Ovary (tissue), 9 donors: ENCODE results near the gene TANC1. TPM values are rescaled to one million over a fixed set of nuclear protein-coding genes. Genes with fewer than 3 reads are reported as not detected.

Experiments used
- DNase-seq, 5 donors: peaks; one replicate each; pipeline ENCODE4 v3.0.0-alpha.2; 2019 to 2020
- H3K27ac ChIP-seq, 2 donors: fragments of 200-600 bp; one replicate each; pipeline versions ENCODE4 v1.5.1 to v1.8.0; 2019 to 2022
- H3K27me3 ChIP-seq: fragments of 200-600 bp; one replicate; pipeline ENCODE4 v1.8.0; 2022
- H3K36me3 ChIP-seq: fragments of 200-600 bp; sonication (generic); one replicate; pipeline ENCODE4 v1.5.1; 2019
- H3K4me1 ChIP-seq: one replicate; pipeline ENCODE4 v1.8.1; 2013; ENCODE audit warnings: mild to moderate bottlenecking, moderate library complexity; ENCODE audit not compliant: insufficient read depth
- H3K4me3 ChIP-seq: fragments of 200-600 bp; sonication (generic); one replicate; pipeline ENCODE4 v1.5.1; 2017
- H3K9me3 ChIP-seq, 2 donors: fragments of 200-600 bp in 1 of 2; sonication (generic) in 1 of 2; one replicate each; pipeline versions ENCODE4 v1.5.1 to v1.8.1; 2013 to 2019; ENCODE audit warnings: mild to moderate bottlenecking in 1 of 2, moderate library complexity in 1 of 2
- CTCF ChIP-seq, 3 donors: fragments of 450-650 bp in 2 of 3; fragments of 200-600 bp in 1 of 3; IDR thresholded peaks; one replicate each; pipeline versions ENCODE4 v1.5.1 to v1.8.0; 2016 to 2022; ENCODE audit warnings: antibody characterized with exemption in 3 of 3, mild to moderate bottlenecking in 1 of 3
- EP300 ChIP-seq: sonication (generic); formaldehyde crosslinking; IDR thresholded peaks from one replicate; pipeline ENCODE4 v1.6.1; 2017; ENCODE audit warnings: antibody characterized with exemption
- POLR2A ChIP-seq: fragments of 450-650 bp; IDR thresholded peaks from one replicate; pipeline ENCODE4 v1.6.1; 2017; ENCODE audit warnings: antibody characterized with exemption, mild to moderate bottlenecking, moderate library complexity
- whole genome bisulfite sequencing, 3 donors: extraction: QIAGEN DNeasy Blood & Tissue Kit in 1 of 3; methylation state at CpG; one replicate each; pipeline versions ENCODE4 v1.1.5 to v1.1.7; 2013 to 2017; 5-methylcytosine and 5-hydroxymethylcytosine counted together
- intact Hi-C, 4 donors: fragments of 100-400 bp; cut with DNase I; formaldehyde crosslinking; loops; one replicate each; pipeline versions ENCODE4 v1.11.0 to v1.15.1; 2022 to 2023
- polyA plus RNA-seq, 2 donors: library from polyadenylated mRNA; stranded (reverse); fragments of 200-250 nt in 1 of 2; fragments of 350-450 nt in 1 of 2; fragmentation: Illumina TruSeq in 1 of 2; extraction: RNeasy Lipid Tissue Mini Kit (QIAGEN cat#74804) in 1 of 2; gene quantifications; one replicate each; pipeline ENCODE4 v1.2.3, GENCODE V29; 2013 to 2014
- total RNA-seq, 7 donors: library from RNA; depleted of rRNA in 2 of 7; stranded (reverse); fragments of >200 nt in 2 of 7; fragmentation: NEBNext Ultra II Directional in 3 of 7; extraction: Animal tissue kit (Norgen Biotek cat#: 25700) in 3 of 7; gene quantifications; one replicate each; pipeline versions ENCODE4 v1.1.0 to v1.2.4, GENCODE V29; 2016 to 2023
- donor health status: DM: no; HTN: no; CAD: no; lungs with moderate emphysema.
- donor health status: DM: no; HTN: no; CAD: no.
- donor health status: Bipolar disorder and iron deficiency.
- donor health status: DM: yes; HTN: yes; CAD: no.
- donor health status: DM: no; HTN: no; CAD: no.
- donor health status: DM: yes; HTN: yes; CAD: no.

Gene TANC1
- total and polyA plus RNA-seq, 9 donors = 12.2 to 39.2 (median 25.8) TPM

GRCh38 chr2:158923641-158924040 lies 44.8 kb upstream of the TANC1 start:
- no peaks in the 10 kb centered on the region for H3K9me3 ChIP-seq
- H3K4me3 ChIP-seq = no peak overlapping the region
- no peaks in the 10 kb centered on the region for H3K4me1 ChIP-seq
- no peak for TF ChIP-seq POLR2A
- TF ChIP-seq EP300 = no peak
- no peak for TF ChIP-seq CTCF (IDR thresholded peaks at IDR 0.05)
- no peaks in the 10 kb centered on the region for H3K27me3 ChIP-seq
- WGBS, 3 donors = 33 to 48% (median 40%) methylated on average over 1 of the region's 1 CpG
- no peaks in the 10 kb centered on the region for H3K36me3 ChIP-seq
- intact Hi-C loops = no loop called here
- no peak overlapping the region for H3K27ac ChIP-seq
- no peak for DNase-seq

- TF ChIP-seq CTCF (IDR thresholded peaks at IDR 0.05) (no peak), EP300 (no peak), POLR2A (no peak)
These were observed 41.9 kb upstream of the TANC1 start for GRCh38 chr2:158926478-158926948.

GRCh38 chr2:158928515-158928914 lies 39.9 kb upstream of the TANC1 start:
- Histone ChIP-seq H3K9me3 (no peaks in the 10 kb centered on the region), H3K36me3 (no peaks in the 10 kb centered on the region), H3K27ac (no peak overlapping the region), H3K4me1 (no peaks in the 10 kb centered on the region), H3K4me3 (no peak overlapping the region), H3K27me3 (no peaks in the 10 kb centered on the region)
- no peak for DNase-seq
- TF ChIP-seq EP300 (no peak), POLR2A (no peak), CTCF (IDR thresholded peaks at IDR 0.05) (no peak)
- intact Hi-C loops = no loop called here
- WGBS, 3 donors = 92 to 99% (median 98%) methylated on average over 2 of the region's 2 CpGs

More at GRCh38 chr2:158926478-158926948, 41.9 kb upstream of the TANC1 start:
- intact Hi-C loops = no loop called here
- Histone ChIP-seq H3K4me3 (no peak overlapping the region), H3K27me3 (no peaks in the 10 kb centered on the region), H3K4me1 (no peaks in the 10 kb centered on the region), H3K9me3 (no peaks in the 10 kb centered on the region), H3K36me3 (no peaks in the 10 kb centered on the region), H3K27ac (no peak overlapping the region)
- no peak for DNase-seq
- 84 to 88% (median 86%) methylated on average over 8 of the region's 8 CpGs for WGBS, 3 donors

GRCh38 chr2:158928965-158929364 lies 39.5 kb upstream of the TANC1 start:
- Histone ChIP-seq H3K27me3 (no peaks in the 10 kb centered on the region), H3K4me1 (no peaks in the 10 kb centered on the region), H3K27ac (no peak overlapping the region), H3K4me3 (no peak overlapping the region), H3K9me3 (no peaks in the 10 kb centered on the region), H3K36me3 (no peaks in the 10 kb centered on the region)
- DNase-seq = no peak
- no peak for TF ChIP-seq CTCF (IDR thresholded peaks at IDR 0.05)
- intact Hi-C loops = no loop called here

- H3K4me3 ChIP-seq = no peak overlapping the region
- no peak for TF ChIP-seq EP300
- no peak for TF ChIP-seq POLR2A
- 34 to 42% (median 36%) methylated on average over 2 of the region's 2 CpGs for WGBS, 3 donors
- H3K9me3 ChIP-seq = no peaks in the 10 kb centered on the region
- no peak overlapping the region for H3K27ac ChIP-seq
- no peaks in the 10 kb centered on the region for H3K27me3 ChIP-seq
- no peaks in the 10 kb centered on the region for H3K36me3 ChIP-seq
- no peak for DNase-seq
- intact Hi-C loops = no loop called here
- H3K4me1 ChIP-seq = no peaks in the 10 kb centered on the region
These were observed 36.9 kb upstream of the TANC1 start for GRCh38 chr2:158931572-158931971.
